ENCODE measurements around the gene PYGL.
"Not testable (repeated sequence)": the region's sequence is repeated elsewhere in the genome, so short reads cannot be mapped to it uniquely, and the experiment has no call there.

Gene PYGL

GRCh38 chr14:50943943-50944646 is at the start of gene PYGL:
Gene PYGL (minus strand): TSS chr14:50944483. CDS start chr14:50944403, 80 bp downstream.
- DNase-seq: peak; percentile 41

- no peak for DNase-seq
Observed at GRCh38 chr14:50985859-50986331, 41.6 kb upstream of the PYGL start.

- no peak for DNase-seq
Observed at GRCh38 chr14:50985124-50985858, 41.0 kb upstream of the PYGL start.

GRCh38 chr14:50984036-50984710 is 39.9 kb upstream of the PYGL start:
- no peak for DNase-seq

GRCh38 chr14:50979941-50980850 is 35.9 kb upstream of the PYGL start:
- no peak for DNase-seq

GRCh38 chr14:50978888-50979287 is 34.6 kb upstream of the PYGL start:
- no peak for DNase-seq

- no peak for DNase-seq
Observed at GRCh38 chr14:50978529-50978871, 34.2 kb upstream of the PYGL start.

- no peak for DNase-seq
Observed at GRCh38 chr14:50977863-50978528, 33.7 kb upstream of the PYGL start.

- DNase-seq: no peak
Observed at GRCh38 chr14:50974118-50974517, 29.8 kb upstream of the PYGL start.

- no peak for DNase-seq
Observed at GRCh38 chr14:50972734-50973133, 28.5 kb upstream of the PYGL start.

GRCh38 chr14:50970886-50971781 is 26.9 kb upstream of the PYGL start:
- DNase-seq: no peak

GRCh38 chr14:50967790-50968189 is 23.5 kb upstream of the PYGL start:
- no peak for DNase-seq

- no peak for DNase-seq
Observed at GRCh38 chr14:50967103-50967502, 22.8 kb upstream of the PYGL start.

- DNase-seq: no peak
Observed at GRCh38 chr14:50964683-50965390, 20.6 kb upstream of the PYGL start.

- no peak for DNase-seq
Observed at GRCh38 chr14:50963919-50964318, 19.6 kb upstream of the PYGL start.

GRCh38 chr14:50961605-50962221 is 17.4 kb upstream of the PYGL start:
- no peak for DNase-seq

- no peak for DNase-seq
Observed at GRCh38 chr14:50957296-50957695, 13.0 kb upstream of the PYGL start.

- DNase-seq: not testable (repeated sequence)
Observed at GRCh38 chr14:50956421-50956820, 12.1 kb upstream of the PYGL start.

GRCh38 chr14:50955373-50956043 is 11.2 kb upstream of the PYGL start:
- peak; percentile 68 for DNase-seq

Measured in NCI-H510A (cell line).